ENCODE results near the gene EML4. TPM values are rescaled to one million over a fixed set of nuclear protein-coding genes. Genes with fewer than 3 reads are reported as not detected.

The EML4 gene
- total RNA-seq, 1 experiment from 2014 or later = 74.8 TPM

GRCh38 chr2:42243297-42243696, 74.1 kb downstream of the EML4 start:
- Histone ChIP-seq H3K4me1 (ENCODE audit: low read length) (peaks cover 12% of the 10 kb centered on the region), H3K27ac (ENCODE audit: low read length) (no peak overlapping the region), H3K4me3 (ENCODE audit: low read length) (no peak overlapping the region), H3K36me3 (ENCODE audit: insufficient read depth, low read length) (peaks cover 8% of the 10 kb centered on the region; the same call in 1 of the 2 replicates), H3K9me3 (ENCODE audit: low read length) (no peaks in the 10 kb centered on the region), H3K9ac (ENCODE audit: low read length) (no peak overlapping the region), H2AFZ (ENCODE audit: low read length) (no peak overlapping the region), H4K20me1 (ENCODE audit: insufficient read depth, low read depth, low read length) (0 out of 2 replicates have a peak, but pooled peaks cover 5% of the 10 kb centered on the region), H3K27me3 (ENCODE audit: low read length) (no peaks in the 10 kb centered on the region), H3K79me2 (ENCODE audit: low read length) (peaks cover 84% of the 10 kb centered on the region), H3K4me2 (ENCODE audit: low read depth, low read length, poor library complexity, severe bottlenecking) (no peak overlapping the region), H3K9me2 (replicated peaks; ENCODE audit: insufficient read depth, low read length) (no peaks in the 10 kb centered on the region)
- no peak for DNase-seq

GRCh38 chr2:42244520-42244919, 75.4 kb downstream of the EML4 start:
- DNase-seq = no peak
- H3K9me3 ChIP-seq (ENCODE audit: low read length) = no peaks in the 10 kb centered on the region
- H4K20me1 ChIP-seq (ENCODE audit: insufficient read depth, low read depth, low read length) = 0 out of 2 replicates have a peak, but pooled peaks cover 5% of the 10 kb centered on the region
- no peaks in the 10 kb centered on the region for H3K9me2 ChIP-seq (replicated peaks; ENCODE audit: insufficient read depth, low read length)
- no peak overlapping the region for H3K4me3 ChIP-seq (ENCODE audit: low read length)
- no peak overlapping the region for H3K27ac ChIP-seq (ENCODE audit: low read length)
- H2AFZ ChIP-seq (ENCODE audit: low read length) = no peak overlapping the region
- peaks cover 5% of the 10 kb centered on the region for H3K4me1 ChIP-seq (ENCODE audit: low read length)
- H3K4me2 ChIP-seq (ENCODE audit: low read depth, low read length, poor library complexity, severe bottlenecking) = no peak overlapping the region
- no peaks in the 10 kb centered on the region for H3K27me3 ChIP-seq (ENCODE audit: low read length)
- peaks cover 84% of the 10 kb centered on the region for H3K79me2 ChIP-seq (ENCODE audit: low read length)
- peaks cover 8% of the 10 kb centered on the region; the same call in 1 of the 2 replicates for H3K36me3 ChIP-seq (ENCODE audit: insufficient read depth, low read length)
- H3K9ac ChIP-seq (ENCODE audit: low read length) = no peak overlapping the region

- 0 out of 2 replicates have a peak, but pooled peaks cover 5% of the 10 kb centered on the region for H4K20me1 ChIP-seq (ENCODE audit: insufficient read depth, low read depth, low read length)
- peaks cover 8% of the 10 kb centered on the region; the same call in 1 of the 2 replicates for H3K36me3 ChIP-seq (ENCODE audit: insufficient read depth, low read length)
- H3K4me1 ChIP-seq (ENCODE audit: low read length) = no peaks in the 10 kb centered on the region
- H3K9me3 ChIP-seq (ENCODE audit: low read length) = no peaks in the 10 kb centered on the region
- no peak overlapping the region for H3K4me3 ChIP-seq (ENCODE audit: low read length)
- no peaks in the 10 kb centered on the region for H3K27me3 ChIP-seq (ENCODE audit: low read length)
- no peak overlapping the region for H2AFZ ChIP-seq (ENCODE audit: low read length)
- no peaks in the 10 kb centered on the region for H3K9me2 ChIP-seq (replicated peaks; ENCODE audit: insufficient read depth, low read length)
- H3K79me2 ChIP-seq (ENCODE audit: low read length) = peaks cover 84% of the 10 kb centered on the region
- H3K4me2 ChIP-seq (ENCODE audit: low read depth, low read length, poor library complexity, severe bottlenecking) = no peak overlapping the region
- H3K27ac ChIP-seq (ENCODE audit: low read length) = no peak overlapping the region
- no peak overlapping the region for H3K9ac ChIP-seq (ENCODE audit: low read length)
- no peak for DNase-seq
Measured at GRCh38 chr2:42245396-42245795, 76.2 kb downstream of the EML4 start.

- peaks cover 8% of the 10 kb centered on the region; the same call in 1 of the 2 replicates for H3K36me3 ChIP-seq (ENCODE audit: insufficient read depth, low read length)
- no peak overlapping the region for H3K9ac ChIP-seq (ENCODE audit: low read length)
- H3K9me2 ChIP-seq (replicated peaks; ENCODE audit: insufficient read depth, low read length) = no peaks in the 10 kb centered on the region
- no peak overlapping the region for H3K4me2 ChIP-seq (ENCODE audit: low read depth, low read length, poor library complexity, severe bottlenecking)
- no peak for DNase-seq
- no peak overlapping the region for H2AFZ ChIP-seq (ENCODE audit: low read length)
- 0 out of 2 replicates have a peak, but pooled peaks cover 5% of the 10 kb centered on the region for H4K20me1 ChIP-seq (ENCODE audit: insufficient read depth, low read depth, low read length)
- H3K79me2 ChIP-seq (ENCODE audit: low read length) = peaks cover 82% of the 10 kb centered on the region
- H3K4me3 ChIP-seq (ENCODE audit: low read length) = no peak overlapping the region
- no peaks in the 10 kb centered on the region for H3K9me3 ChIP-seq (ENCODE audit: low read length)
- H3K27ac ChIP-seq (ENCODE audit: low read length) = no peak overlapping the region
- no peaks in the 10 kb centered on the region for H3K4me1 ChIP-seq (ENCODE audit: low read length)
- H3K27me3 ChIP-seq (ENCODE audit: low read length) = no peaks in the 10 kb centered on the region
Measured at GRCh38 chr2:42246562-42246961, 77.4 kb downstream of the EML4 start.

- H3K79me2 ChIP-seq (ENCODE audit: low read length) = peaks cover 82% of the 10 kb centered on the region
- peaks cover 8% of the 10 kb centered on the region; the same call in 1 of the 2 replicates for H3K36me3 ChIP-seq (ENCODE audit: insufficient read depth, low read length)
- no peak overlapping the region for H2AFZ ChIP-seq (ENCODE audit: low read length)
Measured at GRCh38 chr2:42248846-42249245, 79.7 kb downstream of the EML4 start.

GRCh38 chr2:42249284-42249683, 80.1 kb downstream of the EML4 start:
- H3K79me2 ChIP-seq (ENCODE audit: low read length) = peaks cover 84% of the 10 kb centered on the region
- no peaks in the 10 kb centered on the region for H3K9me3 ChIP-seq (ENCODE audit: low read length)
- H3K9me2 ChIP-seq (replicated peaks; ENCODE audit: insufficient read depth, low read length) = no peaks in the 10 kb centered on the region
- H3K4me2 ChIP-seq (ENCODE audit: low read depth, low read length, poor library complexity, severe bottlenecking) = no peak overlapping the region
- 0 out of 2 replicates have a peak, but pooled peaks cover 4% of the 10 kb centered on the region for H4K20me1 ChIP-seq (ENCODE audit: insufficient read depth, low read depth, low read length)
- no peak for DNase-seq
- no peaks in the 10 kb centered on the region for H3K4me1 ChIP-seq (ENCODE audit: low read length)
- H3K9ac ChIP-seq (ENCODE audit: low read length) = no peak overlapping the region
- H3K27ac ChIP-seq (ENCODE audit: low read length) = no peak overlapping the region
- no peaks in the 10 kb centered on the region for H3K27me3 ChIP-seq (ENCODE audit: low read length)
- H2AFZ ChIP-seq (ENCODE audit: low read length) = no peak overlapping the region
- no peak overlapping the region for H3K4me3 ChIP-seq (ENCODE audit: low read length)
- H3K36me3 ChIP-seq (ENCODE audit: insufficient read depth, low read length) = peaks cover 8% of the 10 kb centered on the region; the same call in 1 of the 2 replicates

More at GRCh38 chr2:42248846-42249245, 79.7 kb downstream of the EML4 start:
- Histone ChIP-seq H3K4me2 (ENCODE audit: low read depth, low read length, poor library complexity, severe bottlenecking) (no peak overlapping the region), H3K9ac (ENCODE audit: low read length) (no peak overlapping the region), H3K9me2 (replicated peaks; ENCODE audit: insufficient read depth, low read length) (no peaks in the 10 kb centered on the region), H4K20me1 (ENCODE audit: insufficient read depth, low read depth, low read length) (0 out of 2 replicates have a peak, but pooled peaks cover 5% of the 10 kb centered on the region), H3K4me3 (ENCODE audit: low read length) (no peak overlapping the region), H3K9me3 (ENCODE audit: low read length) (no peaks in the 10 kb centered on the region), H3K27ac (ENCODE audit: low read length) (no peak overlapping the region), H3K27me3 (ENCODE audit: low read length) (no peaks in the 10 kb centered on the region), H3K4me1 (ENCODE audit: low read length) (no peaks in the 10 kb centered on the region)
- DNase-seq = no peak

GRCh38 chr2:42249887-42250286, 80.7 kb downstream of the EML4 start:
- Histone ChIP-seq H4K20me1 (ENCODE audit: insufficient read depth, low read depth, low read length) (no peaks in the 10 kb centered on the region), H2AFZ (ENCODE audit: low read length) (no peak overlapping the region), H3K36me3 (ENCODE audit: insufficient read depth, low read length) (peaks cover 8% of the 10 kb centered on the region; the same call in 1 of the 2 replicates), H3K4me1 (ENCODE audit: low read length) (peaks cover 5% of the 10 kb centered on the region), H3K9me3 (ENCODE audit: low read length) (no peaks in the 10 kb centered on the region), H3K9ac (ENCODE audit: low read length) (no peak overlapping the region), H3K4me2 (ENCODE audit: low read depth, low read length, poor library complexity, severe bottlenecking) (no peak overlapping the region), H3K4me3 (ENCODE audit: low read length) (no peak overlapping the region), H3K27me3 (ENCODE audit: low read length) (no peaks in the 10 kb centered on the region), H3K79me2 (ENCODE audit: low read length) (peaks cover 85% of the 10 kb centered on the region), H3K27ac (ENCODE audit: low read length) (no peak overlapping the region), H3K9me2 (replicated peaks; ENCODE audit: insufficient read depth, low read length) (no peaks in the 10 kb centered on the region)
- no peak for DNase-seq

- H3K27me3 ChIP-seq (ENCODE audit: low read length) = no peaks in the 10 kb centered on the region
- no peaks in the 10 kb centered on the region for H3K9me3 ChIP-seq (ENCODE audit: low read length)
- H3K4me3 ChIP-seq (ENCODE audit: low read length) = no peak overlapping the region
- no peak overlapping the region for H3K27ac ChIP-seq (ENCODE audit: low read length)
- no peaks in the 10 kb centered on the region for H3K9me2 ChIP-seq (replicated peaks; ENCODE audit: insufficient read depth, low read length)
- peaks cover 93% of the 10 kb centered on the region for H3K79me2 ChIP-seq (ENCODE audit: low read length)
- peaks cover 15% of the 10 kb centered on the region for H3K4me1 ChIP-seq (ENCODE audit: low read length)
- H4K20me1 ChIP-seq (ENCODE audit: insufficient read depth, low read depth, low read length) = no peaks in the 10 kb centered on the region
- H2AFZ ChIP-seq (ENCODE audit: low read length) = no peak overlapping the region
- no peak overlapping the region for H3K9ac ChIP-seq (ENCODE audit: low read length)
- DNase-seq = no peak
- no peak overlapping the region for H3K4me2 ChIP-seq (ENCODE audit: low read depth, low read length, poor library complexity, severe bottlenecking)
- H3K36me3 ChIP-seq (ENCODE audit: insufficient read depth, low read length) = peaks cover 6% of the 10 kb centered on the region; the same call in 1 of the 2 replicates
Measured at GRCh38 chr2:42250925-42251324, 81.8 kb downstream of the EML4 start.

Measured in Karpas-422 (cell line).